Endothelial cell (in vitro differentiated cells): ENCODE measurements around the gene CADPS. TPM values are rescaled to one million over a fixed set of nuclear protein-coding genes. Genes with fewer than 3 reads are reported as not detected.

Experiments
- DNase-seq: peaks from one replicate; pipeline ENCODE4 v3.0.0; 2021; ENCODE audit warnings: low spot score
- H3K27ac Mint-ChIP-seq: one replicate; pipeline ENCODE4 v1.8.0; 2021; ENCODE audit warnings: mixed read lengths, inconsistent platforms; ENCODE audit not compliant: unreplicated experiment
- H3K27me3 Mint-ChIP-seq: one replicate; pipeline ENCODE4 v1.8.0; 2021; ENCODE audit warnings: mild to moderate bottlenecking, moderate library complexity, mixed read lengths, inconsistent platforms; ENCODE audit not compliant: unreplicated experiment
- H3K36me3 Mint-ChIP-seq: one replicate; pipeline ENCODE4 v1.8.0; 2021; ENCODE audit warnings: mild to moderate bottlenecking, low read depth, mixed read lengths, inconsistent platforms; ENCODE audit not compliant: unreplicated experiment
- H3K4me1 Mint-ChIP-seq: one replicate; pipeline ENCODE4 v1.8.0; 2021; ENCODE audit warnings: mild to moderate bottlenecking, mixed read lengths, inconsistent platforms; ENCODE audit not compliant: unreplicated experiment
- H3K4me3 Mint-ChIP-seq: one replicate; pipeline ENCODE4 v1.8.0; 2021; ENCODE audit warnings: mild to moderate bottlenecking, mixed read lengths, inconsistent platforms; ENCODE audit not compliant: unreplicated experiment
- H3K9me3 Mint-ChIP-seq: one replicate; pipeline ENCODE4 v1.8.0; 2021; ENCODE audit warnings: mixed read lengths, inconsistent platforms; ENCODE audit not compliant: unreplicated experiment
- total RNA-seq: library from RNA; stranded (reverse); fragmentation: NEBNext Ultra II Directional; extraction: Animal tissue kit (Norgen Biotek cat#: 25700); gene quantifications from one replicate; pipeline ENCODE4 v1.2.1, GENCODE V29; 2021; ENCODE audit not compliant: unreplicated experiment
- TF ChIP-seq, protein P1 (sequence below): fragments of 200-600 bp; sonication (generic); IDR thresholded peaks from one replicate; pipeline ENCODE4 v1.5.0; 2021; ENCODE audit warnings: antibody characterized with exemption; ENCODE audit not compliant: unreplicated experiment

CADPS gene
- total RNA-seq, 1 donor from 2014 or later = 0.26 TPM

DNA sequence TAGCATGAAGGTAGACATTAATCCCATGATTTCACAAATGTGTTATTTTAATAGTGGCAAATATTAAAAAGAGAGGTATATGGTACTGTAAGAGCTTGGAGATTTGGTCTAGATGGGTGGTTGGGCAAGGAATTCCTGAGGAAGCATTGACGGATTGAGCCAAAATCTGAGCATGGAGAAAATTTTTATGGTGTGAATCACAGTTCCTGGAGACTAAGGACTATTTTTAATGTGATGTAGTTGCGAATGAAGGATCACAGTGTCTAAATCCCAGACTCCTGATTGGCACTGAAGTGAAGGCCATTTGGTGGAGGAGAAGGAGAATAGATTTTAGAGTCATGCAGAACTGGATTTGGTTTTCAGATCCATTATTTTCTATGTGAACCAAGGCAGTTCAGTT is 313.2 kb downstream of the CADPS start:
- Mint-ChIP-seq H3K36me3 (no peaks in the 10 kb centered on the region), H3K27ac (no peak overlapping the region), H3K4me3 (no peak overlapping the region), H3K27me3 (peaks cover 2% of the 10 kb centered on the region), H3K4me1 (peaks cover 3% of the 10 kb centered on the region), H3K9me3 (no peaks in the 10 kb centered on the region)
- DNase-seq = no peak
- TF ChIP-seq, protein P1, sequence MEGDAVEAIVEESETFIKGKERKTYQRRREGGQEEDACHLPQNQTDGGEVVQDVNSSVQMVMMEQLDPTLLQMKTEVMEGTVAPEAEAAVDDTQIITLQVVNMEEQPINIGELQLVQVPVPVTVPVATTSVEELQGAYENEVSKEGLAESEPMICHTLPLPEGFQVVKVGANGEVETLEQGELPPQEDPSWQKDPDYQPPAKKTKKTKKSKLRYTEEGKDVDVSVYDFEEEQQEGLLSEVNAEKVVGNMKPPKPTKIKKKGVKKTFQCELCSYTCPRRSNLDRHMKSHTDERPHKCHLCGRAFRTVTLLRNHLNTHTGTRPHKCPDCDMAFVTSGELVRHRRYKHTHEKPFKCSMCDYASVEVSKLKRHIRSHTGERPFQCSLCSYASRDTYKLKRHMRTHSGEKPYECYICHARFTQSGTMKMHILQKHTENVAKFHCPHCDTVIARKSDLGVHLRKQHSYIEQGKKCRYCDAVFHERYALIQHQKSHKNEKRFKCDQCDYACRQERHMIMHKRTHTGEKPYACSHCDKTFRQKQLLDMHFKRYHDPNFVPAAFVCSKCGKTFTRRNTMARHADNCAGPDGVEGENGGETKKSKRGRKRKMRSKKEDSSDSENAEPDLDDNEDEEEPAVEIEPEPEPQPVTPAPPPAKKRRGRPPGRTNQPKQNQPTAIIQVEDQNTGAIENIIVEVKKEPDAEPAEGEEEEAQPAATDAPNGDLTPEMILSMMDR = no peak

DNA sequence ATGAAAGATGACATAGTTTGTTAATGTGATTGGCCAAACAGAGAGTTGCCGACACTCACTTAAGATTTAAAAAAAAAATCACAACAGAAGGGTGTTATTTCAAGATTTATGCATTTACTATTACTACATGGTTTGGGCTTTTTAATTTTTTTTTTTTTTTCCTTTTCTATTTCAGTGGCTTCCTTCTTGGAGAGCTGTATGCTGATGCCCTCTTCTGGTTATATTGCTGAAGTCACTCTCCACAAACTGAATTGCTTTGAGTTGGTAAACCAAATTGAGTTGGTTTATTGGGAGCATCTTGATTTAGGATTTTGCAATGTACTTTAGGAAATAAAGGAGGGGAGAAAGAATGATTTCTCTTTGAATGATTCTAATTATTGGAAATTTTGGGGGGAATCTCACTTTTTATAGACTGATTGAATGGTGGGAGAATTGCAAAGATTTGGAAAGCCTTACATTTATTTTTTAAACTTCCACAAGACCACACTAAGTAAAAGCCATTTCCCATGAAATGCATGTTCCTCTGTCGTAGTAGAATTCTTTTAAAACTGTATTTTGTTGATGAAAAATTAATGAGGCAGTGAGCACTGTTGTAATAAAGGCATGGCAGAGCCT is 315.3 kb downstream of the CADPS start:
- Mint-ChIP-seq H3K4me3 (no peak overlapping the region), H3K27me3 (peaks cover 2% of the 10 kb centered on the region), H3K4me1 (no peaks in the 10 kb centered on the region), H3K9me3 (no peaks in the 10 kb centered on the region), H3K27ac (no peak overlapping the region), H3K36me3 (no peaks in the 10 kb centered on the region)
- no peak for DNase-seq
- TF ChIP-seq, protein P1 = peak; percentile 27

DNA sequence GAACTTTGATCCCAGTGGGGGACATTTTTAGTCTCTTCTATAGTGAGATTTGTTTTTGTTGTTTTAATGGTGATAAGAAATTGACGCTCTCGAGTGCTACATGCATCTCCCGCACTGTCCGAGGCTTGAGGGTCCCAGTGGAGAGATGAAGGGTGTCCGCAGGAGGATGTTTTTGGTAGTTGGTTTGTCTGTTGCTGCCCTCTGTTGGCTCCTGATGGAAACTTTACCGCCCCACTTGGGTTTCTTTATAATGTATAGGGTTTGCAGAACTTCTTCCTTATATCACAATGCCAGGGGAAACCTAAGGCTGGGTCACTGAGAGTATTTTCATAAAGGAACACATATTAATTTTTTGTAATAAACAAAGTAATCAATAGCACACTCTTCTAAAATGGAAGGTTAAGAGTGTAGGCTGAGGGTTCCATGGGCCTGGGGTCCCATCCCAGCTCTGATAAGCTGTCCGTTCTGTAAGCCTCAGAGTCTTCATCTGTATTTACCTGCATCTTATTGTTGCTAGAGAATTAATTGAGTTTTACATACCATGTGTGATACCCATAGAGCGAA is 316.6 kb downstream of the CADPS start:
- H3K9me3 Mint-ChIP-seq = no peaks in the 10 kb centered on the region
- no peak overlapping the region for H3K27ac Mint-ChIP-seq
- H3K4me1 Mint-ChIP-seq = no peaks in the 10 kb centered on the region
- no peaks in the 10 kb centered on the region for H3K36me3 Mint-ChIP-seq
- peak; percentile 49 for DNase-seq
- TF ChIP-seq, protein P1 = peak; percentile 60
- H3K4me3 Mint-ChIP-seq = no peak overlapping the region
- peaks cover 2% of the 10 kb centered on the region for H3K27me3 Mint-ChIP-seq

DNA sequence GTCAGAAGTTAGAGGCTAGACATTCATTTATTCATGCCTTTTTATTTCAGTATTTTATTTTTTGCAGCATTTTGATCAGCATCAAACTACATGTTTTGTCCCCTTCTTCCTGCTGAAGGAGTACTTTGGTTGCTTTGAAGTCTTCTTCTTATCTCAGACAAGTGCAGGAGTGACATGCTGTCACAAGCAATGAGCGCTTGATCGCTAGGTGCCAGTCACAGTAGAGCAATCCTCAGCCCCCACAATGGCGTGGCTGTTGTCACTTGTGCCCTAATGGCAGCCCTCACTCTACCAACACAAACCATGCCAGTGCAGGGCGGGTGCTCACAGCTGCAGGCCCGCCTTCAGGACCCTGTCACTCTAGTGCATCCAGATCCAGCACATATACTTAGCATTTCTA is 317.2 kb downstream of the CADPS start:
- no peaks in the 10 kb centered on the region for H3K9me3 Mint-ChIP-seq
- no peak for DNase-seq
- H3K4me3 Mint-ChIP-seq = no peak overlapping the region
- H3K27me3 Mint-ChIP-seq = peaks cover 2% of the 10 kb centered on the region
- no peak overlapping the region for H3K27ac Mint-ChIP-seq
- H3K36me3 Mint-ChIP-seq = no peaks in the 10 kb centered on the region
- TF ChIP-seq, protein P1 = no peak
- no peaks in the 10 kb centered on the region for H3K4me1 Mint-ChIP-seq

DNA sequence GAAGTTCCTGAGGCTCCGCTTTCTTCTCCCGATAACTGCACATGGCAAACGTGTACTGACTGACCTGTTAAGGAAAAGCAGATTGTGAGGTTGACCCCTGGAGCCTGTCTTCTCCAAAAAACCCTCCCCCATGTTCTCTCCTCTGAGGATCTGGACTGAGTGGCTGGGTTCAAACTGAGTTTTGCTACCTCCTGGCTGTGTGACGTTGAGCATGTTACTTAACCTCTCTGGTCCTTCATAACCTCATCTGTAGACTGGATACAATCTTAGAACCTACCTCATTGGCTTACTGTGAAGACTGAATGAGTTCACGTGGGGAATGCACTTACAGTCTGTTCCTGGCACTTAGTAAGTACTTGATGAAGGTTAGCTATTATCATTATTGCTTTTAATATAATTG is 317.8 kb downstream of the CADPS start:
- H3K36me3 Mint-ChIP-seq = no peaks in the 10 kb centered on the region
- no peak overlapping the region for H3K27ac Mint-ChIP-seq
- peaks cover 2% of the 10 kb centered on the region for H3K27me3 Mint-ChIP-seq
- H3K9me3 Mint-ChIP-seq = no peaks in the 10 kb centered on the region
- no peak overlapping the region for H3K4me3 Mint-ChIP-seq
- no peak for DNase-seq
- TF ChIP-seq, protein P1 = no peak
- H3K4me1 Mint-ChIP-seq = no peaks in the 10 kb centered on the region
